Measurements from ENCODE around the gene MEIKIN.
"Not testable (repeated sequence)": the region's sequence is repeated elsewhere in the genome, so short reads cannot be mapped to it uniquely, and the experiment has no call there.

The MEIKIN gene

DNA sequence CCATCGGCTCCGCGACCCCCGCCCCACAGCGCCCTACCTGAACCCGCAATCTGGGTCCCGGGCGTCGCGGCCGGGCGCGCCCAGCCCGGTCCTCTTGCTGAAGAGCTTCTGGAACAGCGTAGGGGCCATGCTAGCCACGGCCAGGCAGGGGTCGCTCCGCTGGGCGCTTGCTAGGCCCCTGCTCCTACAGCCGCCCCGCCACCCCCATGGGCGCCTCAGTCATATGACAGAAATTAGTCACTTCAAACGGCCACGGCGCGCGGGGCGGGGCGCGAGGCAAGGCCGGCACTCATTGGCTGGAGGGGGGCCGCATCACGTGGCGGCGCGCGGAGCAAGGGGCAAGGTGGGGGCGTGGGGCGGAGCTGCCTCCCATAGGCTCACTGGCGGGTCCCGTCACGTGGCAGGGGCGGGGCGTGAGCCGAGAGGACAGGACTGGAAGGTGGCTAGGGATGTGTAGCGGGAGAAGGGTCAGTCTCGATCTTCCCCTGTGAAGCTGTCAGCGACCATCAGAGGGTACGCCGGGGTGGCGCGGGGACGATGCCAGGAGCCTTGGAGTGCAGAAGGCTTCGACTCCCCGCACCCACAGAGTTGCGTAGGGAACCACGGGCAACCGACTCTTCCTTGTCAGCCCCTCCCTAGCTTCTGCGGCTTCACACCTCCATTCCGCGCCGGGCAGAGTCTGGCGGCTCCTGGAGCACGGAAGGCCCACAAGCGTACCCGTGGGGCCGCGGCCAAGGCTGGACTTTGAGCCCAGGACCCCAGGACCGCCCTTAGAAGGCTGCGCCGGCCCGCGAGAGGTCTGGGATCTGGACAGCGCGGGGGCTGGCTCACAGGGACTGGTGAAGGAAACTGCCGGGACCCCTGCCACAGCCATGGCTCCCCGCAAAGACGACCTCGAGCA lies 148.4 kb downstream of the MEIKIN start, which contains the start of gene FNIP1:
Gene FNIP1, minus strand, starts transcription at position 225 of the 901 bp plus-strand sequence. Its CDS starts 96 bp downstream, at position 129.
- DNase-seq, result peak; percentile 98

DNA sequence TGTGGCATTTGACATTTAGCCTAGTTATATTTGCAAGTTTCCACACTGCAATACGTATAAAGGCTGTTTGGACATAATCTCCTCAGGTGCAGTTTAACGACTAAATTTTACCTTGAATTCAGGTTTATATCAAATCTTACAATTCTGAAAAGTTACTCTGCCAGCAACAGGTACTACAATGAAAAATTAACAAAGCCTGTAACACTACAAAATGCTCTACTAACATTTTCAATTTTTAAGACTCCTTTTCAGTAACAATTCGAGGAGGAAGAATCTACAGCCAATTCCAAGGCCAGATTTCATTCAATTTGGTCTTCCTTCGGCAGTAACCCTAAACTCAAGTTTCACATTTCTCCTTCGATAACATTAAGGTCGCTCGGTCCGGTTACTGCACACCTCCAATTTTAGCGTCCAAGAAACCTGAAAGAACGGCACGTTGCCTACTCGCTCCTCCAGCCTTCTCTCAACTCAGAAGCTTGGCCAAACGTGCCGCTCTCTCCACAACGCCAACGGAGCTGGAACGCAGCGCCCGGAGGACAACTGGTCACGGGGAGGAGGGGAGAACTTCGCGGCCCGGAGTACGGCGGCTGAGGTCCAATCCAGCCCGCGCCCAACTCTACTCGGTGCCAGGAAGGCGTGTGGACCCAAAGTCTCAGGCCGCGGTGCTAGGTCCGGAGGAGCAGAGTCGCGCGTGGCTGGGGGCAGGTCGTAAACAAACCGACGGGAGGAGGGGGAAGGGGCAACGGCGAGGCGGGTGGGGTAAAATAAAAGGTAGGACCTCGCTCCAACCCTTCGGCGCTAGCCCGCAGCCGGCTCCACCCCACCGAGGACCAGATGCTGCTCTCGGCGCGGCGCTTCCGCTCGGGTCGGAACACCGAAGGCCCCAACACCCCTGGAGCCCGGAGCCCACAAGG lies 149.3 kb downstream of the MEIKIN start:
- peak; percentile 36 for DNase-seq

DNA sequence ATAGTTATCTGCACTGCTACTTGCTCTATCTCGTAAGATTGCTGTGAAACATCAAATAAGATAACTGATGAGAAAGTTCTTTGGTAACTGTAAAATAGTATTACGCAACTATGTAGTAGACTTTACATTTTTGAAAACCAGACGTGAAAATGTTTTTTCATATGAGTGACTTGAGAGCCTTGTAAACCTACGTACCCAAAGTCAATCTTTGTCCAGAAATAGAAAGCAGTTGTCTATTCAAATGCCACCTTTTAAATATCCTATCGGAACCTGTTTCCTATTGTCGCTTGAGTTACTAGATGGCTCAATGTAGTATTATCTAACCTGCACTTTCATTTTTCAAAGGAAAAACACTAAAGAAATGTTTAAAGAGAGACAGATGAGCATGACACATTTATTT lies 150.2 kb downstream of the MEIKIN start:
- no peak for DNase-seq

GRCh38 chr5:131794586-131794985 lies 150.9 kb downstream of the MEIKIN start:
- no peak for DNase-seq

DNA sequence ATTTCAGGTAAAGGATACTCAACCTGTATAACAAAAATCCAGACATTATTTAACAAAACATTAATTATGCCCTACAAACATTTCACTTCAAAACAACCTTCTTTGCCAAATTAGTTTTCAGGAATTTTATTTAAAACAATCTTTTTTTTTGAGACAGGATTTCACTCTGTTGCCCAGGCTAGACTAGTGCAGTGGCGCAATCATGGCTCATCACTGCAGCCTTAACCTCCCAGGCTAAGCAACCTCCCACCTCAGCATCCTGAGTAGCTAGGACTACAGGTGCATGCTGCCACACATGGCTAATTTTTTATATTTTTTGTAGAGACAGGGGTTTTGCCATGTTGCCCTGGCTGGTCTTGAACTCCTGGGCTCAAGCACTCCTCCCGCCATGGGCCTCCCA lies 152.6 kb downstream of the MEIKIN start:
- no peak for DNase-seq

GRCh38 chr5:131791866-131792265 lies 153.6 kb downstream of the MEIKIN start:
- DNase-seq, result no peak

DNA sequence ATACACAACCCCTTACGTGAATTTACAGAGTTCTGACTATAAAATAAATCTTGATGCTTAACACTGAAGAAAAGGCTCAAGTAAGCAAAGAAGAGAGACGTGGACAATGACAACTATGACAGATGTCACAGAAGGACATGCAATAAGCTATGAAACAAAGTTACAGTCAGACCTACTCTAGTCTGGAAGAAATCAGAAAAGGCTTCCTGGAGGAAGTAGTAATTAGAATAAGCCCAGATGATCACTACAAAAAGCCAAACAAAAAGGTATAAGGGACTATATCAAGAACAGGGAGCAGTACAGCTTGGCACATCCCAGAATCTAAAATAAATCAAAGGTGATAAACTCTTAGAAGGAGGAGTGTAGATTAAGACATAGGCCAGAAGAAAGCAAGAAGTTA lies 154.9 kb downstream of the MEIKIN start:
- DNase-seq, result no peak

DNA sequence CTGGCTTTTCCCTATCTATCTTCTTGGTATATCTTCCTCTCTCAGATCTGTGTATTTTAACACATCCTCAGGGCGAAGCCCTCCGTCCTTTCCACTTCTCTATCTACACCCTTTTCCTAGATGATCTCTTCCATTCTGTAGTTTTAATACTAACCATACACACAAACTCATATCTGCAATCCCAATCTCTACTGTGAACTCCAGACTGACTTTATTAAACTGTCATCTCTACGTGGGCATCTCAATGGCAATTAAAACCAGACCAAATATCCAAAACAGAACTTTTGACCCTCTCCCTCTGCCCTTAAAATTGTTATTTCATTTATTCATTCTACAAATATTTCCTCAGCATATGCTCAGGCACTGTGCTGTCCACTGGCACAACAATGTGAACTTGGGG lies 155.7 kb downstream of the MEIKIN start:
- DNase-seq, result no peak

DNA sequence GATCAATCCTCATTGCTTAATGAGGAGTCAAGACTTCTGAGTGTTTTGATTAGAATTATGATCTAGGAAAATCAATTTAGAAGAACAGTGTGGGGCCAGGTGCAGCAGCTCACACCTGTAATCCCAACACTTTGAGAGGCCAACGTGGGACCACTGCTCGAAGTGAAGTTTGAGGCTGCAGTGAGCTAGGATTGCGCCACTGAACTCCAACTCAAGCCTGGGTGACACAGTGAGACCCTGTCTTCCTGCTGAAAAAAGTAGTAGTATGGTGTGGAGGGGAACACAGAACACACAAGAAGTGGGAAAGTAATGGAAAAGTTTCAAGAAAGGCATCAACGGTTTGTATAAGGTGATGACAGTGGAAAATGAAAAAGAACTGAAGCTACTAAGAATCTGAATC lies 157.7 kb downstream of the MEIKIN start:
- DNase-seq, result no peak

DNA sequence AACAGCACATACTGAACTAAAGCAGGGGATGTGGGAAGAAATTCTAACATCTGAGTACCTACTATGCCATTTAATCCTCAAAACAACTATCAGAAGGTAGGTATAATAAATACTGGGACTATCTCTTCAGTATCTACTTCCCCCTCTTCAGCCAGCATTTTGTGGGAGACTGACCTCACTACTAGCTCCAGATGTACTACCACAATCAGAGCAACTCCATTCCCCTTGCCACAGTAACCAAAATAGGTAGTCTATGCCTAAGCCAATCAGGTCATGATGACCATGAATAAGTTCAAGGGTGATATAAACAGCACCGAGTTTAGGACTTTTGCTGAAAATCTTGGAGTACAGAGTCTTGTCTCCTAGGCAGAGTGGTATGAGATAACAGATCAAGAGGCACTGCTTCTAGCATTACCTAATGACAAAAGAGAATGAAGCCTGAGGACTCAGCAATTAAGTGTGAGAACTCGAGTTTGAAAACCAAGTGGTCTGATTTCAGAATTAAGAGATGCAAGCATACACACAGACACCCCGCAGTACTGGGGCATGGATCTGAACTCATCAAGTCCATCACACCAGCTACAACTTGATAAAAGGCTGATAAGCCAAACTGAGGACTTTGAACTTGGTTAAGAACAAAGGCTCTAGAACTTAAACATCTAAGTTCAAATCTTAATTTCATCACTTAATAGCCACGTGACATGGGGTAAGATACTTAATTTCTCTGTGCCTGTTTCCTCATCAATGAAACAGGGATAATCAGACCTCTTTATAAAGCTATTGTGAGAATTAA lies 158.4 kb downstream of the MEIKIN start:
- no peak for DNase-seq

DNA sequence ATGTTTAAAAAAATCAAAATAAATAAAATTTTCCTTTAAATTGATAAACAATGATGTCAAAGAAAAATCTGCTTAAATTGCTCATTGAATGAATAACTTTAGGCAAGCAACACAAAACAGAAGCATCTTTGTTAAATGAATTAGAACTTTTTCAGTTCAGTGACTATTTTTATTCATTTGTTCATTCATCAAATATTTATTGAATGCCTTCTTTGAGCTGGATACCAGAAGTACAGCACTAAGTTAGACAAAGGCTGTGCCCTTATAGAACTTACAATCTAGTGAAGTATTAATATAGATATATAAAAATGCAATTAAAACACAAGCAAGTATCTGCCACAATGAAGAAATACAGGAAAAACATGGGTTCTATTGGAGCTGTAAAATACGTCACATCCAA lies 159.4 kb downstream of the MEIKIN start:
- DNase-seq, result no peak

DNA sequence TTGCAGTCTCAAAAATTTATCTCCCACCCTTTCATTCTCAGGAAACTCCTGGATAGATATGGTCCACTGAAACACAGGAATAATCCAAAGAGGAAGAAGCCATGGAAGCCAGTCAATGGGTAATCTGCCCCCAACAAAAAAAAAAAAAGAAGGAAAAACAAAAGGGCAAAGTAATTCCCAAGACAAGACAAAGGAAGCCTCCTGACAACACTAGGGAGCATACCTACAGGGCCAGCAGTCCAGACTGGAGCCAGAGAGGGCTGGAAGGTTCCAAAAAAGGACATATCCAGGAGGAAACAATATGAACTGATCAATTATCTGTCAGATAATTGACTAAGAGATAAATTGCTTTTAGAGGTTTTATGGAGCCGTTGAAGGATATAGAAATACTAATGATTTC lies 161.6 kb downstream of the MEIKIN start:
- no peak for DNase-seq

DNA sequence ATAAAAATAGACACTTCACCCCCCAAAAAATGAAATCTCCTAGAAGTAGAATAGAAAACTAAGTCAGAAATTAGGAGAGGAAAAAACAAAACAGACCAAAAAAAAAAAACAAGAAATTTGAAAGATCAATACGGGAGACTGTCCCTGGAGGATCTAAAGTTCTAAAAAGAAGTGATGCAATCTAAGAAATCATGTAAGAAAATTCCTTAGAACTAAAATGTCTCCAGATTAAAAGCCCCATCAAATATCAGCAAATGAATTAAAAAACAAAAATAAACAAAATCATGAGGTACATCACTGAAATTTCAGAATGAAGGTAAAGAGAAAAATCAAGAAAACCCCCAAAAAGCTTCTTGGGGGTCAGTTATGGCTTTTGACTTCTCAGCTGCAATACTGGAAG lies 162.1 kb downstream of the MEIKIN start:
- no peak for DNase-seq

GRCh38 chr5:131782717-131783116 lies 162.7 kb downstream of the MEIKIN start:
- DNase-seq, result no peak

DNA sequence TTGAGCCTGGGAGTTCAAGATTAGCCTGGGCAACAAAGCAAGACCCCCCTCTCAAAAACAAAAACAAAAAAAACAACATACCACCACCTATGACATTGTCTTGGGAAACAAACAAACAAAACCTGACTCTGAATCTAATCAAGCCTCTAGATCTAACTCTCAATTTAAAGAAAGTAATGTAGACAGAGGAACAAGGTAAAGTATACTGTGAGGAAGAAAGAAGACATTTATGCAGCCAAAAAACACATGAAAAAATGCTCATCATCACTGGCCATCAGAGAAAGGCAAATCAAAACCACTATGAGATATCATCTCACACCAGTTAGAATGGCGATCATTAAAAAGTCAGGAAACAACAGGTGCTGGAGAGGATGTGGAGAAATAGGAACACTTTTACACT lies 167.3 kb downstream of the MEIKIN start:
- DNase-seq, result not testable (repeated sequence)

- DNase-seq, result peak; percentile 27
Measured at GRCh38 chr5:131776450-131776849, 169.0 kb downstream of the MEIKIN start.

GRCh38 chr5:131774652-131775367 lies 170.7 kb downstream of the MEIKIN start:
- DNase-seq, result no peak

DNA sequence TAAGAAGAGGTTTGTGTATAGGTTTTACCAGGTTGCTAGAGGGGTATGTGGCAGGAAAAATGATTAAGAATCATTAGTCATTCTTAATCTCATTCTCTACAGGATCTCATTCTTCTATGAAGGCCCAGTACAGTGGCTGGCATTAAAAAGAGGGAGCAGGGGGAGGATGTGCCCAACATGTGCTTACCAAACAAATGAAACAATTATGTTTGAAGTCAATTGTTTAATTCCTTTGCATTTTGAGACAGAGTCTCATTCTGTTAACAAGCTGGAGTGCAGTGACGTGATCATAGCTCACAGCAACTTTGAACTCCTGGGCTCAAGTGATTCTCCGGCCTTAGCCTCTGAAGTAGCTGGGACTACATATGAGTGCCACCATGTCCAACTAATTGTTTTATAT lies 171.7 kb downstream of the MEIKIN start:
- DNase-seq, result no peak

- no peak for DNase-seq
Measured at GRCh38 chr5:131771692-131772091, 173.8 kb downstream of the MEIKIN start.

DNA sequence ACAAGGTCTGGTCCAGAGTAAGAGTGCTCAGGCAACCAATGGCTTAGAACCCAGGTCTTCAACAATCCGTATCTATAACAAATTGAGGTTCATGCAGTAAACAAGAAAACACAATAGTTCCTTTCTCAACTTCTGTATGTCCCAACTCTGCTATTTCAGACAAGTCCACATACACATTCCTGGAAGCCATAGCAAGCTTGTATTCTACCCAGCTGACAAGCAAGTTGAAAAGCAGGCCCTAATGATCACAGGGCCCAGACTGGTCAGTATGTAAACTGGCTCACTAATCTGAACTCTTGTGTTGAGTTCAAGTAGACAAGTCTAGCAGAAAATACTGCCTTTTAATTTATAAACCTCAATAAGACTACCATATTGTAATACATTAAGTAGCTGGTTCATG lies 175.5 kb downstream of the MEIKIN start:
- no peak for DNase-seq

GRCh38 chr5:131769336-131769735 lies 176.1 kb downstream of the MEIKIN start:
- peak; percentile 21 for DNase-seq

DNA sequence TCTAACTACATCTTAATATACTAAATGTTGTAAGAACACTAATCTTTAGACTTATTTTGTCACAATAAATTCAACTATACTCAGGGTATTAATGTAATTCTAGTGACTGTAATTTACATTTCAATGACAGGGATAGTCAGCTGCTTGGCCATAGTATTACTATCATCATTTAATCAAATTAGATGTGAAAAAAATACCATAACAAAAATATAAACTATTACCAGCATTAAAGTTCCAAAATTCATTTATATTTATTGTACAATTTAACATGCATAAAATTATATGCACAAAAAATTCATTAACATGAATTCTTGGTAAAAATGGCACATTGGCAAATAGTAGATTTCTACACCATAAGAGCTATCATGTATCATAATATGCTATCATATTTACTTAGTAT lies 177.6 kb downstream of the MEIKIN start:
- no peak for DNase-seq

All from fibroblast of skin of abdomen (primary cell).